Stimulated activated CD4-positive, alpha-beta T cell treated with anti-CD3 and anti-CD28 coated beads, Interleukin-1b, Interleukin-23, amount 100 ng/mL, for 4 hours (primary cell): ENCODE results near the gene PARL.
"Not testable (repeated sequence)": the region's sequence is repeated elsewhere in the genome, so short reads cannot be mapped to it uniquely, and the experiment has no call there.

Source experiments
- DNase-seq, 2 donors: peaks; one replicate each; pipeline ENCODE4 v3.0.0-alpha.2; 2020; ENCODE audit warnings: low read depth in 2 of 2

The PARL gene

GRCh38 chr3:183790700-183791099 lies 94.0 kb downstream of the PARL start:
- no peak for DNase-seq

- DNase-seq: no peak
Observed at GRCh38 chr3:183789826-183790225, 94.9 kb downstream of the PARL start.

GRCh38 chr3:183784503-183784902 lies 100.2 kb downstream of the PARL start:
- not testable (repeated sequence) for DNase-seq

- no peak for DNase-seq
Observed at GRCh38 chr3:183782576-183783276, 102.0 kb downstream of the PARL start.

- DNase-seq: no peak
Observed at GRCh38 chr3:183781246-183781645, 103.4 kb downstream of the PARL start.

GRCh38 chr3:183779896-183780465 lies 104.7 kb downstream of the PARL start:
- no peak for DNase-seq
